Measurements from ENCODE around the gene BUD31. TPM values are rescaled to one million over a fixed set of nuclear protein-coding genes. Genes with fewer than 3 reads are reported as not detected.
"Not testable (repeated sequence)": the region's sequence is repeated elsewhere in the genome, so short reads cannot be mapped to it uniquely, and the experiment has no call there.

BUD31 gene
- total RNA-seq, 3 donors from 2014 or later: 53.9 to 69.8 (median 65.4) TPM

DNA sequence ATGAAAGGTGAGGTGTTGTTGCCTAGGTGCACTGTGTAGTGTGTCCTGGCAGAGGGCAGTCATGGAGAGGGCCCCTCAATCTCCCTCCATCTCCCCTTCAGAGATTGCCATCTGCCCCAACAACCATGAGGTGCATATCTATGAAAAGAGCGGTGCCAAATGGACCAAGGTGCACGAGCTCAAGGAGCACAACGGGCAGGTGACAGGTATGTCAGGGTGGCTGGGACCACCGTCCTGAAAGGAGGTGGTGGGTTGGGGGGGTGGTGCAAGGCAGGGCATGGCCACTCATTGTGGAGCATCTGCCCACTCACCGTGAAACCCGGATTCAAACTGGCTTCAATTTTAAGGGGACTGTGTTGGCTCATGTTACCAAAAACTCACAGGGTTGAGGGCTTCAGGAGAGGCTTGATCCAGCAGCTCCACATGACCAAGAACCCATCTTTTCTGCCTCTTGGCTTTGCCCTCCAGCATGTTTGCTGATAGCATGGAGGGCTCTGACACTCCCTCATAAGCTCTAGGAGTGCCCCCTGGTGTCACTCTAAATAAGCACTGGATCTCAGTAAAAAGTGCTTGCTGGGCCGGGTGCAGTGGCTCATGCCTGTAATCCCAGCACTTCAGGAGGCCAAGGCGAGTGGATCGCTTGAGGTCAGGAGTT lies 22.1 kb upstream of the BUD31 start:
- H3K36me3 ChIP-seq: no peaks in the 10 kb centered on the region
- H3K4me3 ChIP-seq: no peak overlapping the region
- H3K4me1 ChIP-seq: no peaks in the 10 kb centered on the region
- intact Hi-C loops (cut with DNase I; ENCODE audit: low total_unique reads): no loop called here
- no peak for DNase-seq (ENCODE audit: low spot score in 2 of 2)
- no peaks in the 10 kb centered on the region for H3K27me3 ChIP-seq
- no peaks in the 10 kb centered on the region for H3K9me3 ChIP-seq
- H3K27ac ChIP-seq: no peak overlapping the region
- TF ChIP-seq POLR2AphosphoS5 (IDR thresholded peaks at IDR 0.05) (no peak), POLR2A (IDR thresholded peaks at IDR 0.05) (no peak)
- TF ChIP-seq, protein P1, sequence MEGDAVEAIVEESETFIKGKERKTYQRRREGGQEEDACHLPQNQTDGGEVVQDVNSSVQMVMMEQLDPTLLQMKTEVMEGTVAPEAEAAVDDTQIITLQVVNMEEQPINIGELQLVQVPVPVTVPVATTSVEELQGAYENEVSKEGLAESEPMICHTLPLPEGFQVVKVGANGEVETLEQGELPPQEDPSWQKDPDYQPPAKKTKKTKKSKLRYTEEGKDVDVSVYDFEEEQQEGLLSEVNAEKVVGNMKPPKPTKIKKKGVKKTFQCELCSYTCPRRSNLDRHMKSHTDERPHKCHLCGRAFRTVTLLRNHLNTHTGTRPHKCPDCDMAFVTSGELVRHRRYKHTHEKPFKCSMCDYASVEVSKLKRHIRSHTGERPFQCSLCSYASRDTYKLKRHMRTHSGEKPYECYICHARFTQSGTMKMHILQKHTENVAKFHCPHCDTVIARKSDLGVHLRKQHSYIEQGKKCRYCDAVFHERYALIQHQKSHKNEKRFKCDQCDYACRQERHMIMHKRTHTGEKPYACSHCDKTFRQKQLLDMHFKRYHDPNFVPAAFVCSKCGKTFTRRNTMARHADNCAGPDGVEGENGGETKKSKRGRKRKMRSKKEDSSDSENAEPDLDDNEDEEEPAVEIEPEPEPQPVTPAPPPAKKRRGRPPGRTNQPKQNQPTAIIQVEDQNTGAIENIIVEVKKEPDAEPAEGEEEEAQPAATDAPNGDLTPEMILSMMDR (IDR thresholded peaks at IDR 0.05): no peak

DNA sequence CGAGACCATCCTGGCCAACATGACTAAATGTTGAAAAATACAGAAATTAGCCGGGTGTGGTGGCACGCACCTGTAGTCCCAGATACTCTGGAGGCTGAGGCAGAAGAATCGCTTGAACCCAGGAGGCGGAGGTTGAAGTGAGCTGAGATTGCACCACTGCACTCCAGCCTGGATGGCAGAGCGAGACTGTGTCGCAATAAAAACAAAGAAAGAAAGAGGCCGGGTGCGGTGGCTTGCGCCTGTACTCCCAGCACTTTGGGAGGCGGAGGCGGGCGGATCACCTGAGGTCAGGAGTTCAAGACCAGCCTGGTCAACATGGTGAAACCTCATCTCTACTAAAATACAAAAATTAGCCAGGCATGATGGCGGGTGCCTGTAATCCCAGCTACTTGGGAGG lies 21.5 kb upstream of the BUD31 start:
- H3K4me3 ChIP-seq; H3K4me1 ChIP-seq; H3K27me3 ChIP-seq; H3K36me3 ChIP-seq; intact Hi-C loops (cut with DNase I; ENCODE audit: low total_unique reads); H3K9me3 ChIP-seq; DNase-seq (ENCODE audit: low spot score in 2 of 2); H3K27ac ChIP-seq: not testable (repeated sequence)

DNA sequence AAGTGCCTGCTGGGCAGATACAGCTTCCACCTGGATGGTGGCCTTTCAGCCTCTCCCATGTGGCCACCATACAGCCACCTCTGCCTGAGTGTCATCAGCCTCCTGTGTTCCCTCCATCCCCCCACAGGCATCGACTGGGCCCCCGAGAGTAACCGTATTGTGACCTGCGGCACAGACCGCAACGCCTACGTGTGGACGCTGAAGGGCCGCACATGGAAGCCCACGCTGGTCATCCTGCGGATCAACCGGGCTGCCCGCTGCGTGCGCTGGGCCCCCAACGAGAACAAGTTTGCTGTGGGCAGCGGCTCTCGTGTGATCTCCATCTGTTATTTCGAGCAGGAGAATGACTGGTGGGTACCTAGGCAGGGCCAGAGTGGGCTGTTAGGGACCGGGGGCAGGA lies 20.9 kb upstream of the BUD31 start:
- no peaks in the 10 kb centered on the region for H3K4me1 ChIP-seq
- H3K9me3 ChIP-seq: no peaks in the 10 kb centered on the region
- H3K4me3 ChIP-seq: no peak overlapping the region
- H3K27me3 ChIP-seq: no peaks in the 10 kb centered on the region
- no peak overlapping the region for H3K27ac ChIP-seq
- intact Hi-C loops (cut with DNase I; ENCODE audit: low total_unique reads): no loop called here
- no peaks in the 10 kb centered on the region for H3K36me3 ChIP-seq
- TF ChIP-seq, protein P1 (IDR thresholded peaks at IDR 0.05): no peak
- TF ChIP-seq POLR2A (IDR thresholded peaks at IDR 0.05) (no peak), POLR2AphosphoS5 (IDR thresholded peaks at IDR 0.05) (no peak)
- DNase-seq (ENCODE audit: low spot score in 2 of 2): no peak

GRCh38 chr7:99389772-99390171 lies 19.0 kb upstream of the BUD31 start:
- TF ChIP-seq POLR2AphosphoS5 (IDR thresholded peaks at IDR 0.05) (no peak), POLR2A (IDR thresholded peaks at IDR 0.05) (no peak)
- TF ChIP-seq, protein P1 (IDR thresholded peaks at IDR 0.05): no peak
- no peaks in the 10 kb centered on the region for H3K9me3 ChIP-seq
- H3K27me3 ChIP-seq: no peaks in the 10 kb centered on the region
- no peak overlapping the region for H3K4me3 ChIP-seq
- H3K27ac ChIP-seq: no peak overlapping the region
- no peaks in the 10 kb centered on the region for H3K4me1 ChIP-seq
- DNase-seq (ENCODE audit: low spot score in 2 of 2): no peak
- intact Hi-C loops (cut with DNase I; ENCODE audit: low total_unique reads): loop anchor here (10.0 kb wide), 1 partner anchor 375 kb away; no protein-coding TSS in a partner anchor
- H3K36me3 ChIP-seq: no peaks in the 10 kb centered on the region

DNA sequence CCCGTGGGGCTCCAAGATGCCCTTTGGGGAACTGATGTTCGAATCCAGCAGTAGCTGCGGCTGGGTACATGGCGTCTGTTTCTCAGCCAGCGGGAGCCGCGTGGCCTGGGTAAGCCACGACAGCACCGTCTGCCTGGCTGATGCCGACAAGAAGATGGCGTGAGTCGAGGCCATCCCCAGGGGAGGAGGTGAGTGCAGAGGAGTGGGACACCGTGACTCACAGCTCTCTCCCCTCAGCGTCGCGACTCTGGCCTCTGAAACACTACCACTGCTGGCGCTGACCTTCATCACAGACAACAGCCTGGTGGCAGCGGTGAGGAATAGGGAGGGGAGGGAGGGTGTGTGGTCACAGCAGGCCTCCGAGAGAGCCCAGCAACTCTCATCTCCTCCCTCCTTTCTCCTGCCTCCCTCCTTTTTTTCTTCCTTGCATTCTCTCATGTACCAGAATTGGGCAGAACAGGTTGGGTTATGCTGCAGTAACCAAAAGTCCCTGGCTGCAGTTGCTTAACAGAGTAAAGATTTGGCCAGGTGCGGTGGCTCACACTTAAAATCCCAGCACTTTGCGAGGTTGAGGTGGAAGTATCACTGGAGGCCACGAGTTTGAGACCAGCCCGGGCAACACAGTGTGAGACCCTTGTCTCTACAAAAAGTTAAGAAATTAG lies 17.7 kb upstream of the BUD31 start:
- Histone ChIP-seq H3K27me3 (no peaks in the 10 kb centered on the region), H3K4me1 (no peaks in the 10 kb centered on the region), H3K4me3 (no peak overlapping the region), H3K9me3 (no peaks in the 10 kb centered on the region), H3K36me3 (no peaks in the 10 kb centered on the region), H3K27ac (no peak overlapping the region)
- DNase-seq (ENCODE audit: low spot score in 2 of 2): no peak
- TF ChIP-seq POLR2A (IDR thresholded peaks at IDR 0.05) (no peak), POLR2AphosphoS5 (IDR thresholded peaks at IDR 0.05) (no peak)
- TF ChIP-seq, protein P1 (IDR thresholded peaks at IDR 0.05): no peak
- intact Hi-C loops (cut with DNase I; ENCODE audit: low total_unique reads): loop anchor here (10.0 kb wide), 1 partner anchor 374 kb away; no protein-coding TSS in a partner anchor
